Adrenal gland (tissue), 12 donors: ENCODE data around the gene VPS37C. TPM values are rescaled to one million over a fixed set of nuclear protein-coding genes. Genes with fewer than 3 reads are reported as not detected.

ENCODE experiments used
- DNase-seq, 7 donors: peaks; one replicate each; pipeline ENCODE4 v3.0.0-alpha.2; 2019 to 2020
- H3K27ac ChIP-seq, 5 donors: fragments of 200-600 bp; sonication (generic) in 4 of 5; 1 replicate in 3 of 5; 2 replicates in 2 of 5; pipeline versions ENCODE4 v1.5.1 to v1.8.0; 2016 to 2020; ENCODE audit warnings: mild to moderate bottlenecking in 1 of 5
- H3K27me3 ChIP-seq: fragments of 200-600 bp; 2 replicates; pipeline ENCODE4 v1.8.0; 2021
- H3K36me3 ChIP-seq, 2 donors: fragments of 200-600 bp; replicated peaks in 1 of 2; 1 replicate in 1 of 2; 2 replicates in 1 of 2; pipeline versions ENCODE4 v1.5.1 to v1.8.0; 2018 to 2022
- H3K4me1 ChIP-seq, 2 donors: fragments of 200-600 bp; replicated peaks in 1 of 2; 1 replicate in 1 of 2; 2 replicates in 1 of 2; pipeline versions ENCODE4 v1.5.1 to v1.8.0; 2018 to 2021
- H3K4me3 ChIP-seq, 4 donors: fragments of 200-600 bp; sonication (generic) in 3 of 4; one replicate each; pipeline ENCODE4 v1.5.1; 2016 to 2018
- H3K9me3 ChIP-seq, 3 donors: fragments of 200-600 bp; sonication (generic) in 1 of 3; replicated peaks in 1 of 3; 1 replicate in 2 of 3; 2 replicates in 1 of 3; pipeline versions ENCODE4 v1.5.1 to v1.8.0; 2016 to 2021
- POLR2A ChIP-seq, 2 donors: fragments of 450-650 bp; IDR thresholded peaks; one replicate each; pipeline ENCODE4 v1.6.1; 2017; ENCODE audit warnings: antibody characterized with exemption in 2 of 2, mild to moderate bottlenecking in 2 of 2, moderate library complexity in 1 of 2
- WGBS, 4 donors: extraction: QIAGEN DNeasy Blood & Tissue Kit in 2 of 4; methylation state at CpG; one replicate each; pipeline versions ENCODE4 v1.1.5 to v1.1.7; 2013 to 2017; 5-methylcytosine and 5-hydroxymethylcytosine counted together
- intact Hi-C, 2 donors: fragments of 100-400 bp; cut with DNase I; formaldehyde crosslinking; loops; one replicate each; pipeline versions ENCODE4 v1.14.1 to v1.15.0; 2022 to 2023
- polyA plus RNA-seq, 3 donors: library from polyadenylated mRNA; stranded (reverse); fragments of 200-250 nt in 2 of 3; fragments of 350-450 nt in 1 of 3; fragmentation: Illumina TruSeq in 1 of 3; extraction: RNeasy Lipid Tissue Mini Kit (QIAGEN cat#74804) in 1 of 3; gene quantifications; one replicate each; pipeline ENCODE4 v1.2.3, GENCODE V29; 2013 to 2014
- total RNA-seq, 9 donors: library from RNA; depleted of rRNA in 4 of 9; stranded (reverse); fragments of >200 nt in 4 of 9; fragments of 120-200 nt in 1 of 9; fragmentation: NEBNext Ultra II Directional in 1 of 9; extraction: Animal tissue kit (Norgen Biotek cat#: 25700) in 1 of 9; gene quantifications; one replicate each; pipeline versions ENCODE4 v1.1.0 to v1.2.4, GENCODE V29; 2013 to 2023
- TF ChIP-seq, protein P1 (sequence below), 6 experiments: fragments of 450-650 bp in 4 of 6; fragments of 200-600 bp in 2 of 6; sonication (generic) in 1 of 6; IDR thresholded peaks; 1 replicate in 5 of 6; 2 replicates in 1 of 6; pipeline versions ENCODE4 v1.5.1 to v1.8.0; 2016 to 2021; ENCODE audit warnings: antibody characterized with exemption in 6 of 6, mild to moderate bottlenecking in 2 of 6, moderate library complexity in 1 of 6
- donor health status: healthy with polysubstance abuse.
- donor health status: Bipolar disorder and iron deficiency.
- donor health status: DM: yes; HTN: yes; CAD: no.
- donor health status: DM: no; HTN: no; CAD: no.
- donor health status: DM: no; HTN: no; CAD: no.
- donor health status: DM: yes; HTN: yes; CAD: no.

VPS37C gene
- total and polyA plus RNA-seq, 12 donors = 8.6 to 27.9 (median 18.5) TPM

DNA sequence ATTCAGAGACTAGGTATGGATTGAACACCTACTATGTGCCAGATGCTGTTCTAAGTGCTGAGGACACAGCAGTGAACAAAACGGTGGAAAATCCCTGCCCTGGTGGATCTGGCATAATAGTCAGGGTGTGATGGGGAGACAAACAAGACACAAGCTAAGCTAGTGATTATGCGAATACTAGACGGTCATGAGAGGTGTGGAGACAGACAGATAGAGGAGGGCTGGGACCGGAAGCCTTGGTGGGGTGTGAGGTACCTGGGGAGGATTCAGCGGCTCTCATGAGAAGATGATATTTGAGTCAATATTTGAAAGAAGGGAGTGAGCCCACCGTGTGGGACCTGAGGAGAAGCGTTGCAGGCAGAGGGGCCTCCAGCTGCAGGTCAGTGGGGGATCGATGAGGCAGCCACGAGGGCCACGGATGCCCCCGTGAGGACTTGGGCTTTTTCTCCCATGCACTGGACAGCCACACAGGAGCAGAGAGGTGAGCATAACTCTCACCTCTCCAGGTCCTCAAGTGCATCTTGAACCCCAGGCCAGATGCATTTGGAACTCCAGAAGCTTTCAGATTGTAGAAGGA is 54.2 kb downstream of the VPS37C start:
- H3K36me3 ChIP-seq = no peaks in the 10 kb centered on the region
- H3K27ac ChIP-seq = no peak overlapping the region
- H3K4me1 ChIP-seq = no peaks in the 10 kb centered on the region
- no peaks in the 10 kb centered on the region for H3K27me3 ChIP-seq
- TF ChIP-seq POLR2A (IDR thresholded peaks at IDR 0.05) = no peak
- TF ChIP-seq, protein P1, sequence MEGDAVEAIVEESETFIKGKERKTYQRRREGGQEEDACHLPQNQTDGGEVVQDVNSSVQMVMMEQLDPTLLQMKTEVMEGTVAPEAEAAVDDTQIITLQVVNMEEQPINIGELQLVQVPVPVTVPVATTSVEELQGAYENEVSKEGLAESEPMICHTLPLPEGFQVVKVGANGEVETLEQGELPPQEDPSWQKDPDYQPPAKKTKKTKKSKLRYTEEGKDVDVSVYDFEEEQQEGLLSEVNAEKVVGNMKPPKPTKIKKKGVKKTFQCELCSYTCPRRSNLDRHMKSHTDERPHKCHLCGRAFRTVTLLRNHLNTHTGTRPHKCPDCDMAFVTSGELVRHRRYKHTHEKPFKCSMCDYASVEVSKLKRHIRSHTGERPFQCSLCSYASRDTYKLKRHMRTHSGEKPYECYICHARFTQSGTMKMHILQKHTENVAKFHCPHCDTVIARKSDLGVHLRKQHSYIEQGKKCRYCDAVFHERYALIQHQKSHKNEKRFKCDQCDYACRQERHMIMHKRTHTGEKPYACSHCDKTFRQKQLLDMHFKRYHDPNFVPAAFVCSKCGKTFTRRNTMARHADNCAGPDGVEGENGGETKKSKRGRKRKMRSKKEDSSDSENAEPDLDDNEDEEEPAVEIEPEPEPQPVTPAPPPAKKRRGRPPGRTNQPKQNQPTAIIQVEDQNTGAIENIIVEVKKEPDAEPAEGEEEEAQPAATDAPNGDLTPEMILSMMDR (IDR thresholded peaks at IDR 0.05) = no peak
- H3K9me3 ChIP-seq = no peaks in the 10 kb centered on the region
- intact Hi-C loops = no loop called here
- 81 to 88% (median 83%) methylated on average over 10 to 11 of the region's 11 CpGs for WGBS, 4 donors
- no peak overlapping the region for H3K4me3 ChIP-seq
- DNase-seq = no peak

DNA sequence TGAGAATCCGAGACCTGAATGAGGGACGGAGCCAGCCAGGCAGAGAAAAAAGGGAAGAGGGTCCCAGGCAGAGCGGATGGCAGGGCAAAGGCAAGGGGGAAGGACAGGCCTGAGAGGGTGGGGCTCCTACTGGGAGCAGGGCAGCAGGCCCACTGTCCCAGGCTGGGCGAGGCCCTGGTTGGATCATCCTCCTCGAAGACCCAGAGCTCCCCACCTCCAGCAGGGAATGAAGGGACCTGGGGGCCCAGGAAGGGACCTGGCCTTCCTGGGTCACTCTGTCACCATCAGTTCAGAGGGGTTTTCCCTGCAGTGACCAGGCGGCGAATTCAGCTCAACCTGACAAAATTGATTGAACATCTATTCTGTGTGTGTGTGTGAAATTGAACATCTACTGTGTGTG is 54.9 kb downstream of the VPS37C start:
- TF ChIP-seq POLR2A (IDR thresholded peaks at IDR 0.05) = no peak
- TF ChIP-seq, protein P1 (IDR thresholded peaks at IDR 0.05) = no peak
- no peaks in the 10 kb centered on the region for H3K4me1 ChIP-seq
- no peak for DNase-seq
- WGBS, 4 donors = 78 to 87% (median 83%) methylated on average over 7 of the region's 7 CpGs
- intact Hi-C loops = no loop called here
- no peak overlapping the region for H3K4me3 ChIP-seq
- no peaks in the 10 kb centered on the region for H3K9me3 ChIP-seq
- H3K36me3 ChIP-seq = no peaks in the 10 kb centered on the region
- no peaks in the 10 kb centered on the region for H3K27me3 ChIP-seq
- H3K27ac ChIP-seq = no peak overlapping the region

DNA sequence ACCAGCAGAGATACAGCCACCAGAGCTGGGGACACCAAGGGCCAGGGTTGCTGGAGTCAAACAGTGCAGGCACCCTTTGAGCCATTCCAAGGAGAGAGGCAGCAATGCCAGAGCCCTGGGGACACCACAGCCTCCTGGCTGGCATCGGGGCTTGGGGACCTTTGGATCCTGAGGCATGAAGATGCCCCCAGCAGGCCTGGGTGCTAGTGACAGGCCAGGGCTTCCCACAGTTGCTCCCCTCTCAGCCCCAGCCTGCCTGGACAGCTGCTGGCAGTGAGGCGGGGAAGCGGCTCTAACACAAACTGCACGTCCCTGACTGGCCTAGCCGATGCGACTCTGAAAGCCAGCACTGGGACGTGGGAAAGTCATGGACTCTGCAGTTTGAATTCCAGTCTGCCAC is 56.3 kb downstream of the VPS37C start:
- H3K9me3 ChIP-seq = no peaks in the 10 kb centered on the region
- H3K36me3 ChIP-seq = no peaks in the 10 kb centered on the region
- intact Hi-C loops = no loop called here
- WGBS, 4 donors = 88 to 95% (median 93%) methylated on average over 7 of the region's 7 CpGs
- TF ChIP-seq POLR2A (IDR thresholded peaks at IDR 0.05) = no peak
- TF ChIP-seq, protein P1 (IDR thresholded peaks at IDR 0.05) = no peak
- no peak for DNase-seq
- no peak overlapping the region for H3K4me3 ChIP-seq
- H3K27me3 ChIP-seq = no peaks in the 10 kb centered on the region
- H3K4me1 ChIP-seq = no peaks in the 10 kb centered on the region
- no peak overlapping the region for H3K27ac ChIP-seq

DNA sequence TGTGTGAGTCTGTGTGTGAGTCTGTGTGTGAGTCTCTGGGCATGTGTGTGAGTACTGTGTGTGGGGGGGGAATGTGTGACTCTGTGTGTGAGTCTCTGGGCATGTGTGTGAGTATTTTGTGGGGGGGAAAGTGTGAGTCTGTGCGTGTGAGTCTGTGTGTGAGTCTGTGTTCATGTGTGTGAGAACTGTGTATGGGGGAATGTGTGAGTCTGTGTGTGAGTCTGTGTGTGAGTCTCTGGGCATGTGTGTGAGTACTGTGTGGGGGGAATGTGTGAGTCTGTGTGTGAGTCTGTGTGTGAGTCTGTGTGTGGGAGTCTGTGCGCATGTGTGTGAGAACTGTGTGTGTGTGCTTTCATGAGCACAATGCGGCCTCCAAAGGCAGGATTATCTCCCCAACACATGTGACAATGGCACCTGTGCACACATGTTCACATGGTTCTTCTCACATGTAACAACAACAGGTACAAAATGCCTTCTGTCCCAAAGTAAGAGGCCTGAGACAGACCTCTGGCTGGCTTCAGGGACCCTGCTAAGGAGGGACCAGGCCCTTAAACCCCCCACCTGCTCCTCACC is 57.3 kb downstream of the VPS37C start:
- H3K4me3 ChIP-seq = no peak overlapping the region
- no peak for DNase-seq
- no peaks in the 10 kb centered on the region for H3K36me3 ChIP-seq
- WGBS, 4 donors = 81 to 92% (median 90%) methylated on average over 3 of the region's 3 CpGs
- no peak overlapping the region for H3K27ac ChIP-seq
- no peaks in the 10 kb centered on the region for H3K9me3 ChIP-seq
- no peaks in the 10 kb centered on the region for H3K27me3 ChIP-seq
- intact Hi-C loops = no loop called here
- H3K4me1 ChIP-seq = no peaks in the 10 kb centered on the region
- TF ChIP-seq, protein P1 (IDR thresholded peaks at IDR 0.05) = no peak
- no peak for TF ChIP-seq POLR2A (IDR thresholded peaks at IDR 0.05)
